G401 (cell line): ENCODE data around the gene CALD1. TPM values are rescaled to one million over a fixed set of nuclear protein-coding genes. Genes with fewer than 3 reads are reported as not detected.
"Not testable (repeated sequence)": the region's sequence is repeated elsewhere in the genome, so short reads cannot be mapped to it uniquely, and the experiment has no call there.

Source experiments
- DNase-seq: peaks from one replicate; pipeline ENCODE4 v3.0.0-alpha.2; 2015; ENCODE audit warnings: low spot score
- in situ Hi-C: cut with HindIII; loops from 2 replicates; pipeline ENCODE4 v1.10.0; 2016; ENCODE audit warnings: low sequenced_read_pairs, mixed read lengths
- total RNA-seq: library from RNA; depleted of rRNA; stranded (reverse); fragments of >200 nt; shearing (Covaris generic); gene quantifications from 2 replicates; pipeline ENCODE4 v1.2.3, GENCODE V29; 2014

Gene CALD1
- total RNA-seq, 1 experiment from 2014 or later, result 1.9 TPM

GRCh38 chr7:134957005-134957404, 177.6 kb downstream of the CALD1 start:
- no peak for DNase-seq
- in situ Hi-C loops, result no loop called here

GRCh38 chr7:134959810-134960209, 180.4 kb downstream of the CALD1 start:
- DNase-seq, result no peak
- in situ Hi-C loops, result no loop called here

GRCh38 chr7:134962270-134962780, 182.9 kb downstream of the CALD1 start:
- in situ Hi-C loops, result no loop called here

GRCh38 chr7:134963036-134963435, 183.6 kb downstream of the CALD1 start:
- no peak for DNase-seq
- in situ Hi-C loops, result no loop called here

More at GRCh38 chr7:134962270-134962780, 182.9 kb downstream of the CALD1 start:
- no peak for DNase-seq

GRCh38 chr7:134966691-134967090, 187.3 kb downstream of the CALD1 start:
- in situ Hi-C loops, result no loop called here

GRCh38 chr7:134968110-134968509, 188.7 kb downstream of the CALD1 start:
- in situ Hi-C loops, result no loop called here
- DNase-seq, result no peak

More at GRCh38 chr7:134966691-134967090, 187.3 kb downstream of the CALD1 start:
- DNase-seq, result no peak

GRCh38 chr7:134981645-134982044, 202.2 kb downstream of the CALD1 start:
- DNase-seq, in situ Hi-C loops: not testable (repeated sequence)

GRCh38 chr7:134985894-134986362, 206.5 kb downstream of the CALD1 start:
- in situ Hi-C loops, result no loop called here
- no peak for DNase-seq

GRCh38 chr7:134986363-134987251, 207.2 kb downstream of the CALD1 start, which contains the start of gene AGBL3:
AGBL3 (plus strand) TSS chr7:134986508; CDS start chr7:134987934, 1,426 bp downstream.
- peak; percentile 96 for DNase-seq
- in situ Hi-C loops, result no loop called here

GRCh38 chr7:134988161-134988560, 208.7 kb downstream of the CALD1 start:
- in situ Hi-C loops, result no loop called here

GRCh38 chr7:134991469-134992339, 212.3 kb downstream of the CALD1 start:
- in situ Hi-C loops, result no loop called here
- DNase-seq, result no peak

More at GRCh38 chr7:134988161-134988560, 208.7 kb downstream of the CALD1 start:
- DNase-seq, result no peak

GRCh38 chr7:134992626-134993179, 213.3 kb downstream of the CALD1 start:
- no peak for DNase-seq
- in situ Hi-C loops, result no loop called here

GRCh38 chr7:134993877-134994456, 214.5 kb downstream of the CALD1 start:
- DNase-seq, result no peak
- in situ Hi-C loops, result no loop called here

GRCh38 chr7:134995239-134996096, 216.0 kb downstream of the CALD1 start:
- no peak for DNase-seq
- in situ Hi-C loops, result no loop called here

GRCh38 chr7:134996097-134996550, 216.7 kb downstream of the CALD1 start:
- in situ Hi-C loops, result no loop called here

GRCh38 chr7:134997214-134997885, 217.9 kb downstream of the CALD1 start:
- in situ Hi-C loops, result no loop called here
- no peak for DNase-seq

More at GRCh38 chr7:134996097-134996550, 216.7 kb downstream of the CALD1 start:
- no peak for DNase-seq

- DNase-seq, result no peak
- in situ Hi-C loops, result no loop called here
Observed at GRCh38 chr7:134999136-134999535, 219.7 kb downstream of the CALD1 start.
